HepG2 (cell line): ENCODE data around the gene CCDC85C. TPM values are rescaled to one million over a fixed set of nuclear protein-coding genes. Genes with fewer than 3 reads are reported as not detected.

Source experiments
- ATAC-seq: fragments of 200-7000 bp; cut with Tn5 transposase; 3 replicates; pipeline ENCODE4 v1.9.1; 2020; ENCODE audit warnings: mild to moderate bottlenecking, moderate library complexity
- BruUV-seq: library from RNA; stranded (reverse); fragments of 400-500 nt; replicated peaks from 2 replicates; lab custom pipeline; 2021; lab: Mats Ljungman, UMichigan
- CTCF ChIA-PET: fragments of 300-600 bp; formaldehyde crosslinking; extraction: SDS; loops from one replicate; lab custom pipeline; 2021; ENCODE audit warnings: low total read pairs, inconsistent platforms, low intra/inter-chr PET ratio; lab: Yijun Ruan, JAX
- POLR2A ChIA-PET: fragments of 350-600 bp; sonication (Branson Sonifier 250); formaldehyde crosslinking; loops from one replicate; lab custom pipeline; 2020; ENCODE audit warnings: antibody characterized with exemption, inconsistent platforms; lab: Yijun Ruan, JAX
- DNase-seq: peaks from one replicate; pipeline ENCODE4 v3.0.0-alpha.2; 2015; ENCODE audit warnings: low spot score
- FAIRE-seq: peaks from 3 replicates; lab custom pipeline; 2011; peaks lifted over from hg19 to GRCh38; lab: Jason Lieb, UNC
- H2AFZ ChIP-seq: one replicate; pipeline ENCODE4 v1.6.1; 2011; ENCODE audit warnings: low read length, inconsistent platforms
- H3K27ac ChIP-seq: fragments of 300-600 bp; 3 replicates; pipeline ENCODE4 v1.8.0; 2011; ENCODE audit warnings: mixed run types, mild to moderate bottlenecking, mixed read lengths, low read length, inconsistent platforms; ENCODE audit not compliant: insufficient read depth; ENCODE audit errors: extremely low read length
- H3K27me3 ChIP-seq, 2 experiments: fragments of 200-600 bp in 1 of 2; 2 replicates in 1 of 2; 3 replicates in 1 of 2; pipeline versions ENCODE4 v1.6.0 to v1.8.0; 2011; ENCODE audit warnings: low read length in 2 of 2, mild to moderate bottlenecking in 2 of 2, moderate library complexity in 2 of 2, inconsistent platforms in 1 of 2; ENCODE audit not compliant: insufficient read depth in 2 of 2, control insufficient read depth in 1 of 2
- H3K36me3 ChIP-seq, 2 experiments: fragments of 200-600 bp in 1 of 2; replicated peaks in 1 of 2; 2 replicates in 1 of 2; 3 replicates in 1 of 2; pipeline versions ENCODE4 v1.5.1 to v1.8.0; 2011; ENCODE audit warnings: low read length in 2 of 2, inconsistent platforms in 1 of 2; ENCODE audit not compliant: insufficient read depth in 2 of 2, control insufficient read depth in 1 of 2
- H3K4me1 ChIP-seq: 2 replicates; pipeline ENCODE4 v1.5.1; 2012; ENCODE audit warnings: low read length, inconsistent platforms; ENCODE audit not compliant: insufficient read depth
- H3K4me2 ChIP-seq: 2 replicates; pipeline ENCODE4 v1.6.0; 2011; ENCODE audit warnings: low read depth, low read length, inconsistent platforms
- H3K4me3 ChIP-seq, 3 experiments: fragments of 200-600 bp in 1 of 3; sonication (generic), shearing (Covaris generic) in 1 of 3; replicated peaks in 1 of 3; 2 replicates each; pipeline ENCODE4 v1.5.1; 2011 to 2016; ENCODE audit warnings: low read length in 3 of 3, inconsistent platforms in 2 of 3, low read depth in 2 of 3, mild to moderate bottlenecking in 2 of 3, control low read depth in 1 of 3, mixed read lengths in 1 of 3; ENCODE audit not compliant: insufficient read depth in 1 of 3
- H3K79me2 ChIP-seq: one replicate; pipeline ENCODE4 v1.6.1; 2011; ENCODE audit warnings: low read length, inconsistent platforms; ENCODE audit not compliant: insufficient read depth
- H3K9ac ChIP-seq: 2 replicates; pipeline ENCODE4 v1.6.0; 2011; ENCODE audit warnings: mild to moderate bottlenecking, low read depth, low read length, inconsistent platforms; ENCODE audit not compliant: insufficient read depth
- H3K9me3 ChIP-seq: 2 replicates; pipeline ENCODE4 v1.5.1; 2012; ENCODE audit warnings: mild to moderate bottlenecking, low read length
- H4K20me1 ChIP-seq: 2 replicates; pipeline ENCODE4 v1.6.0; 2011; ENCODE audit warnings: inconsistent platforms, mild to moderate bottlenecking, low read length, moderate library complexity; ENCODE audit not compliant: insufficient read depth
- HNRNPUL1 ChIP-seq: fragments of 200-400 bp; formaldehyde crosslinking; IDR thresholded peaks from 2 replicates; pipeline ENCODE4 v1.6.1; 2017; ENCODE audit warnings: low read depth, mild to moderate bottlenecking, low read length, moderate library complexity
- IKZF1 ChIP-seq: fragments of 450-650 bp; IDR thresholded peaks from 2 replicates; pipeline ENCODE4 v1.7.1; 2016
- PHF21A ChIP-seq: sonication (generic); formaldehyde crosslinking; IDR thresholded peaks from 2 replicates; pipeline ENCODE4 v1.5.0; 2020; ENCODE audit warnings: mild to moderate bottlenecking, missing genetic modification reagents
- ZBTB7A ChIP-seq: sonication (generic); formaldehyde crosslinking; IDR thresholded peaks from 2 replicates; pipeline ENCODE4 v1.8.0; 2022; ENCODE audit warnings: mild to moderate bottlenecking, missing genetic modification reagents
- ZNF318 ChIP-seq: sonication (generic); formaldehyde crosslinking; IDR thresholded peaks from 2 replicates; pipeline ENCODE4 v1.4.0; 2020; ENCODE audit warnings: mild to moderate bottlenecking, missing genetic modification reagents
- ZNF441 ChIP-seq: sonication (generic); formaldehyde crosslinking; IDR thresholded peaks from 2 replicates; pipeline ENCODE4 v1.7.0; 2021; ENCODE audit warnings: missing genetic modification reagents, borderline replicate concordance
- ZNF510 ChIP-seq: sonication (generic); formaldehyde crosslinking; IDR thresholded peaks from 2 replicates; pipeline ENCODE4 v1.4.0; 2020; ENCODE audit warnings: low read depth, mild to moderate bottlenecking, missing genetic modification reagents
- WGBS: methylation state at CpG from one replicate; pipeline ENCODE4 v1.1.6; 2017; ENCODE audit warnings: low lambda C conversion rate; 5-methylcytosine and 5-hydroxymethylcytosine counted together
- in situ Hi-C: cut with HindIII; loops from 2 replicates; pipeline ENCODE4 v1.10.0; 2017; ENCODE audit warnings: low pct_unique_long_range_greater_than_20kb; ENCODE audit not compliant: extremely low pct_ligation_motif_present
- intact Hi-C: fragments of 100-400 bp; cut with micrococcal nuclease; formaldehyde crosslinking; loops from one replicate; pipeline ENCODE4 v1.10.0; 2022; ENCODE audit not compliant: unreplicated experiment
- polyA plus RNA-seq, 8 experiments: library from polyadenylated mRNA; depleted of rRNA in 3 of 8; stranded (reverse) in 7 of 8; unstranded in 1 of 8; fragments of >200 nt; fragmentation: Illumina TruSeq in 4 of 8; extraction: Trizol in 4 of 8; gene quantifications; 2 replicates each; pipeline versions ENCODE4 v1.2.1 to v1.2.3, GENCODE V29; 2011 to 2016; ENCODE audit warnings: low read depth in 4 of 8, missing spikeins in 1 of 8, mixed read lengths in 1 of 8; ENCODE audit not compliant: insufficient read depth in 1 of 8
- total RNA-seq, 5 experiments: library from RNA; depleted of rRNA; stranded (reverse); fragments of >200 nt; fragmentation: Illumina TruSeq; extraction: Trizol; gene quantifications; 2 replicates each; pipeline ENCODE4 v1.2.3, GENCODE V29; 2016; ENCODE audit warnings: low read depth in 1 of 5

The CCDC85C gene
- total and polyA plus RNA-seq, 2 of the 13 experiments (the other 11 are each of a cell fraction or from before 2014, with no cell fraction given) = 18.8 to 43.8 TPM

GRCh38 chr14:99497341-99497740 lies 106.7 kb downstream of the CCDC85C start:
- Histone ChIP-seq H3K4me1 (no peaks in the 10 kb centered on the region), H3K9ac (no peak overlapping the region), H3K27ac (no peak overlapping the region), H3K4me3 (no peak overlapping the region), H3K4me2 (no peak overlapping the region), H3K9me3 (no peaks in the 10 kb centered on the region), H3K79me2 (peaks cover 14% of the 10 kb centered on the region), H3K36me3 (peaks cover 14 to 87% of the 10 kb centered on the region in 2 experiments), H2AFZ (no peak overlapping the region), H4K20me1 (no peaks in the 10 kb centered on the region), H3K27me3 (no peaks in the 10 kb centered on the region)
- no peak for DNase-seq
- ATAC-seq = no peak
- in situ Hi-C loops (no loop called here), intact Hi-C loops (no loop called here)
- 98% methylated on average over 2 of the region's 2 CpGs for WGBS
- no TSS peak for BruUV-seq
- CTCF ChIA-PET = no interaction called here
- TF ChIP-seq ZNF441 (CRISPR knock-in tag) = no peak
- no peak for TF ChIP-seq ZNF510 (CRISPR knock-in tag)
- TF ChIP-seq PHF21A (CRISPR knock-in tag) = no peak
- no peak for TF ChIP-seq ZNF318 (CRISPR knock-in tag)
- TF ChIP-seq ZBTB7A = no peak
- no peak for TF ChIP-seq IKZF1
- TF ChIP-seq HNRNPUL1 = no peak
- no peak for FAIRE-seq
- POLR2A ChIA-PET = no interaction called here
